IPS-18a (cell line): Measurements from ENCODE around the gene MEGF6.

Experiments
- H3K27ac ChIP-seq: one replicate; pipeline ENCODE4 v1.5.1; 2013; ENCODE audit warnings: low read length
- H3K27me3 ChIP-seq: one replicate; pipeline ENCODE4 v1.6.1; 2013; ENCODE audit warnings: mild to moderate bottlenecking, low read length; ENCODE audit not compliant: control insufficient read depth, insufficient read depth
- H3K36me3 ChIP-seq: one replicate; pipeline ENCODE4 v1.6.1; 2013; ENCODE audit warnings: low read depth, low read length; ENCODE audit not compliant: control insufficient read depth
- H3K4me1 ChIP-seq: one replicate; pipeline ENCODE4 v1.6.1; 2013; ENCODE audit warnings: low read depth, low read length; ENCODE audit not compliant: control insufficient read depth
- H3K4me3 ChIP-seq: one replicate; pipeline ENCODE4 v1.5.1; 2013; ENCODE audit warnings: low read length
- H3K9ac ChIP-seq: one replicate; pipeline ENCODE4 v1.6.1; 2013; ENCODE audit warnings: mild to moderate bottlenecking, low read length, moderate library complexity
- H3K9me3 ChIP-seq: one replicate; pipeline ENCODE4 v1.6.1; 2013; ENCODE audit warnings: low read depth, low read length; ENCODE audit not compliant: control insufficient read depth

MEGF6 gene

DNA sequence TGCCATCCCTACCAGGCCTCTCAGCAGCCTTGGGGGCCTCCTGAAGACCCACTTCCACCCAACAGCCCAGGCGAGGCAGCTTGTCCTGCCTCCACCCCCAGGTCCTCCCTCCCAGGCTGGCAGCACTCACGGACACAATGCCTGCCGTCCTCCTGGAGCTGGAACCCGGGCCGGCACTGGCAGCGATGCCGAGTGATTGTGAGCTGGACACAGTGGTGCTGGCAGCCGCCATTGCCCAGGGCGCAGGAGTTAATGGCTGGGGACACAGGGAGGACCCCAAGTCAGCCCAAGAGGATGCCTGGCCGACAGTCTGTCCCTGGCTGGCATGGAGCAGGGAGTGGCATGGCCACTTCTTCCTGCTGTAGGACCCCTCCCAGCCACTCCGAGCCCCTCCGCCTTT is 96.0 kb downstream of the MEGF6 start:
- H3K27ac ChIP-seq = no peak overlapping the region
- no peaks in the 10 kb centered on the region for H3K4me1 ChIP-seq
- no peaks in the 10 kb centered on the region for H3K27me3 ChIP-seq

DNA sequence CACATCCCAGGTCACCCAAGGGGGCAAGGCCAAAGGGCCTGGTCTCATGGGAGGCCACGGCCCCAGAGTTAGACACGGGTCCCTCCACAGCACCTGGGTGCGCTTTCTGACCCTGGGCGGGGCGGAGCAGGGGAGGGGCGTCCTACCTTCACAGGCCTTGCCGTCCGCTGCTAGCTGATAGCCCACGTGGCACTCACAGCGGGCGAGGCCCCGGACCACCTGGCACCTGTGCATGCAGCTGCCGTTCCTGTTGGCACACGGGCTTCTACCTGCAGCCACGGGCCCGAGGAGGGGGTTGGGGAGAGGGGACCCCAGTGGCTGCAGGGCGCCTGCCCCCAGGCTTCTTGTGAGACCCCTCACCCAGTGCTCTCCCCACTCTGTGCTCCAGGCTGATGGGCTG is 96.9 kb downstream of the MEGF6 start:
- Histone ChIP-seq H3K9ac (no peak overlapping the region), H3K4me3 (no peak overlapping the region), H3K36me3 (no peaks in the 10 kb centered on the region), H3K9me3 (no peaks in the 10 kb centered on the region), H3K27ac (no peak overlapping the region), H3K27me3 (no peaks in the 10 kb centered on the region), H3K4me1 (no peaks in the 10 kb centered on the region)

More for the DNA sequence above, 96.0 kb downstream of the MEGF6 start:
- Histone ChIP-seq H3K36me3 (no peaks in the 10 kb centered on the region), H3K4me3 (no peak overlapping the region), H3K9ac (no peak overlapping the region), H3K9me3 (no peaks in the 10 kb centered on the region)

DNA sequence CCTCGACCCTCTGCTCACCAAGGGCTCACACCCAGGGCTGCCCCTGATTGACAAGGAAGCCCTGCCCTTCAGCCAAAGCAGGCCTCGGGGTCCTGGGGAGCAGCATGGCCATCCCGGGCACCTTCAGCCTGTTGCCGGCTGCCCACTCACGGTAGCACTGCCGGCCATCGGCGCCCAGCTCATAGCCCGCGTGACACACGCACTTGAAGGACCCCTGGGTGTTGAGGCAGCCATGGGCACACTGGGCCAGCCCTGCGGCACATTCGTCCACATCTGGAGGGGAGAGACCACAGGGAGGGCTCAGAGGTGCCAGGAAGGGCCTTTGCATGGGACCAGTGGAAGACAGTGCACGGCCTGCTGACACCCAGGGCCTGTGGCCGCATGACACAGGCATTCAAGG is 99.5 kb downstream of the MEGF6 start:
- H3K4me1 ChIP-seq = no peaks in the 10 kb centered on the region
- no peaks in the 10 kb centered on the region for H3K27me3 ChIP-seq
- no peak overlapping the region for H3K9ac ChIP-seq
- no peaks in the 10 kb centered on the region for H3K9me3 ChIP-seq
- H3K36me3 ChIP-seq = no peaks in the 10 kb centered on the region
- H3K4me3 ChIP-seq = no peak overlapping the region
- no peak overlapping the region for H3K27ac ChIP-seq

DNA sequence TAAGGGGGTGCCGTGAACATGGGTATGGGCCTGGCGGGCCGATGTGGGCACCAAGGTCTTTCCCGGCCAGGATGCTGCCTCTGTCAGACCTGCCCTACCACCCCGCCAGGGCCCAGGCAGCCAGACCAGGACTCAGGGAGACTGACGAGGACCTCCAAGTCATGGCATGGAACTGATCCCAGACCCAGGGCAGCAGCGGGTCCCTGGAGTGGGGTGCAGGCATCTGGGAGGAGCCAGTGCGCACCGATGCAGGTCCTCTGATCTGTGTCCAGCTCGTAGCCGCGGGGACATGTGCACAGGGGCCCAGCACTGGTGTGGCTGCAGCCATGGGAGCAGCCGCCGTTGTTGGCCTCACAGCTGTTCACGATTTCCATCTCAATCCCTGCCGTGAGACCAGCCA is 100.0 kb downstream of the MEGF6 start:
- no peaks in the 10 kb centered on the region for H3K36me3 ChIP-seq
- H3K9me3 ChIP-seq = no peaks in the 10 kb centered on the region
- H3K4me3 ChIP-seq = no peak overlapping the region
- H3K4me1 ChIP-seq = no peaks in the 10 kb centered on the region
- no peak overlapping the region for H3K9ac ChIP-seq
- no peak overlapping the region for H3K27ac ChIP-seq
- H3K27me3 ChIP-seq = no peaks in the 10 kb centered on the region

DNA sequence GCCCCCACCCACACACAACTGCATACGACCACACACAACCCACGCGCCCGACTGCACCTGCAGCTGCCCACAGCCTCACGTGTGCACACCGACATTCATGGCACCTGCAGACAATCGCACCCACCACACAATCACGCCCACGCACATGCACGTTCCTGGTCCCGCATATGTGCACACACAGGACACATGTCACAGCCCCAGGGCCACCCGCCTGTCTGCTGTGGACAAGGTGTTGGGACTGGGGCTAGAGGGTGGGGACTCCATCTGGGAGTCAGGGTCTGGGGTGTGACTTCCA is 100.4 kb downstream of the MEGF6 start:
- no peak overlapping the region for H3K4me3 ChIP-seq
- no peaks in the 10 kb centered on the region for H3K36me3 ChIP-seq
- no peak overlapping the region for H3K27ac ChIP-seq
- H3K4me1 ChIP-seq = no peaks in the 10 kb centered on the region
- H3K27me3 ChIP-seq = no peaks in the 10 kb centered on the region
- no peak overlapping the region for H3K9ac ChIP-seq
- no peaks in the 10 kb centered on the region for H3K9me3 ChIP-seq

DNA sequence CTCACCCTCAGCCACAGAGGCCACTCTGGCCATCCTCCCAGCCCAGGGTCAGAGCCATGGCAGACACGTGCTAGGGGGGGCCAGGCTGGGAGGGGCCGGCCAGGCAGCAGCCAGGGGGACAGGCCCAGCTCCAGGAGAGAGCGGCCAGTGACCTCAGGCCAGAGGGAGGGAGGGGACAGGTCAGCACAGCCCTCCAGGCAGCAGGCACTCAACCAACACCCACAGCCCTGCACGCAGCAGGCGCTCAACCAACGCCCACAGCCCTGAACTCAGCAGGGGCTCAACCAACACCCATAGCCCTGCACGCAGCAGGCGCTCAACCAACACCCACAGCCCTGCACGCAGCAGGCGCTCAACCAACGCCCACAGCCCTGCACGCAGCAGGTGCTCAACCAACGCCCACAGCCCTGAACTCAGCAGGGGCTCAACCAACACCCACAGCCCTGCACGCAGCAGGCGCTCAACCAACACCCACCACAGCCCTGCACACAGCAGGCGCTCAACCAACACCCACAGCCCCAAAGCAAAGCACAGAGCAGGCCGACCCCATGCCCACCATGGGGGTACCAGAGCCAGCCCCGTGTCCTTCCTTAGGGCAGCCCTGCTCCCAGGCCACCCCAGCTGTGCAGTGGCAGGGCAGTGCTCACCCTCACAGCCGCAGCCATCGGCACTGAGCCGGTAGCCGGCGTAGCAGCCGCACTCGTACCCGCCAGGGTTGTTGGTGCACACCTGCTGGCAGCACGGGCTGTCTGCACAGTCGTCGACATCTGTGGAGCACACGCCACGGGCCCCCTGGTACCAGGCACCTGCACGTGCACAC is 101.0 kb downstream of the MEGF6 start:
- no peaks in the 10 kb centered on the region for H3K27me3 ChIP-seq
- H3K9ac ChIP-seq = no peak overlapping the region
- no peak overlapping the region for H3K4me3 ChIP-seq
- no peak overlapping the region for H3K27ac ChIP-seq
- no peaks in the 10 kb centered on the region for H3K9me3 ChIP-seq
- H3K36me3 ChIP-seq = no peaks in the 10 kb centered on the region
- no peaks in the 10 kb centered on the region for H3K4me1 ChIP-seq

DNA sequence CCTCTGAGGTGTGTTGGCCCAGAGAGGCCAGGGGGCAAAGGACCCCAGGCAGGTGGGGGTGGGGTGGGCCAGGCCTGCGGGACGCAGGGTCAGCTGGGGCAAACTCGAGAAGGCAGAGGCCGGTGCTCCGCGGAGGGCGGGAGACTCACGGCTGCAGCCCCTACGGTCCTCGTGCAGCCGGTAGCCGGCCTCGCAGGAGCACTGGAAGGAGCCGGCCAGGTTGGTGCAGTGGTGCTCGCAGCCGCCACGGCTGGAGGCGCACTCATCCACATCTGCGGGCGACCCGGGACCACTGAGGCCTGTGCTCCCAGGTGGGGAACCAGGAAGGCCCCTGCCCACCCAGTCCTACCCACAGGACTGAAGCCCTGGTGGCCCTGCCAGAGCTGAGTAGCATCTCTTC is 101.6 kb downstream of the MEGF6 start:
- H3K9me3 ChIP-seq = no peaks in the 10 kb centered on the region
- H3K4me1 ChIP-seq = no peaks in the 10 kb centered on the region
- no peak overlapping the region for H3K4me3 ChIP-seq
- H3K36me3 ChIP-seq = no peaks in the 10 kb centered on the region
- H3K27ac ChIP-seq = no peak overlapping the region
- H3K27me3 ChIP-seq = no peaks in the 10 kb centered on the region
- no peak overlapping the region for H3K9ac ChIP-seq

DNA sequence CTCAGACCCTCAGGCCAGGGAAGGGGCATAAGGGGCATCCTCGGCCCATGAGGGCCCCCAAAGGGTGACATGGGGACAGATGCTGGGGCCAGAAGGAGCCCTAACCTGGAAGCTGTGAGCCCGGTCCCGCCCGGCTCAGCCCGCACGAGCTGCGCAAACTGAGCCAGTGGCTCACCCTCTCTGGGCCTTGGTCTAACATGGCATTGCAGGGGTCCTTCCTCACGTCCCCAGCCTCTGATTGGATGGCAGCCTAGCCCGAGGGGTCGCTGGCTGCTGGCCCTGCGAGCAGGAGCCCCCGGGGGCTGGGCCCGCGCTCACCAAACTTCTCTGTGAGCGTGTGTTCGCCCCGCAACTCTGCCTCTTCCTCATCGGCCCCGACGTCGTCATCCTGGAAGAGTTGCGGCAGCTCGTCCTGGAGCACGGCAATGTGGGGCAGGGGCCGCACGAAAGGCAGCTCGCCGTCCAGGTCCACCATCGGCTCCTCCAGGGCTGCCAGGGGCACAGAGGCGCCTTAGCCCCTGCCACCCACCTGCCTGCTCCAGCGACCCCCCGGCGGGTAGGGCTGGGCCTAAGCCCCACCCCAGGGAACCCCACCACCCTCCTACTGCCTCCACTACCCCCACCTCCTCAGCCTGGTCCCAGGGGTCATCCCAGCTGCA is 102.4 kb downstream of the MEGF6 start:
- Histone ChIP-seq H3K4me1 (no peaks in the 10 kb centered on the region), H3K36me3 (no peaks in the 10 kb centered on the region), H3K4me3 (no peak overlapping the region), H3K27ac (no peak overlapping the region), H3K9me3 (no peaks in the 10 kb centered on the region), H3K9ac (no peak overlapping the region), H3K27me3 (no peaks in the 10 kb centered on the region)

DNA sequence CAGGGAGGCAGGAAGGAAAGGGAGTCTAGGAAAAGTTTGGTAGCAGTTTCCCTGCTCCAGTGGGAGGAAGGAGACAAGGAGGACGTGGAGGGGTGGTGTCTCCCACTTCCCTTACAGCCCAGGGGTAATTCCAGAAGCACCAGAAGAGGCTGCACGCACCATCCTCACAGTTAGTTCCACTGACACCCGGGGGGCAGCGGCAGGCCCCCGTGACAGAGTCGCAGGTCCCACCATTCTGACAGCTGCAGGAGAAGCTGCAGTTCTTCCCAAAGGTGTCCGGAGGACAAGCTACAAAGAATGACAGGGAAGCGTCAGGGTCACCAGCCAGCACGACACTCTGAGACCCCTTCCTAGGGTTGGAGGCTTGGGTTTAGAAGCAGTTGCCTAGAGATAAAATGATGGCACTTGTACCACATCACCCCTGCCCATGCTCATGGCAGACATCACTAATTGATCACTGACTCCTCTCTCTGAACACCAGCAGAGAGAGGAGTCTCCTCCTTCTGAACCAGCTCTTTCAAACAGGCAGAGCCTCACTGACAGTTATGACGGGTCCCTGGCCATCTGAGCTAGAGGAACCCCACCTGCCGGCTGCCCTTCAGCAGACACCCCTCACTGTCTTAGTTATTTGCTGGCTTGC is 103.6 kb downstream of the MEGF6 start:
- no peaks in the 10 kb centered on the region for H3K27me3 ChIP-seq

DNA sequence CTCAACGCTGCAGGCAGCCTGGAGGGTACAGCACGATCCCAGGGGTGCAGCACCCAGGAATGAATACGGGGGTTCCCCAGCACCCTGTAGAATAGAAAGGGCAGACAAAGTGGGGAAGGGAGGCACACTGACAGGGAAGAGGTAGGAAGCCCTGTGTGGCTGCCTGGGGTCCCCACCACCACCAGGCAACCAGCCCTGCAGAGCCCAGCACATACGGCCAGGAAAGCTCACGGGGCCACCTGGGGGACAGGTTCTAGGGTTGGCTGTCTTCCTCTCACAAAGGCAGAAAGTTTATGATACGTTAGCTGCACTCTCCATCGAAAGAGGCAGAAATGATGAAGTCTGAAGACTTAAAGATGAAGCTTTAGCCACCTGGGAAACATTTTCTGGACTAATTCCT is 104.4 kb downstream of the MEGF6 start:
- no peak overlapping the region for H3K4me3 ChIP-seq
- no peaks in the 10 kb centered on the region for H3K9me3 ChIP-seq
- H3K27me3 ChIP-seq = no peaks in the 10 kb centered on the region
- H3K36me3 ChIP-seq = no peaks in the 10 kb centered on the region
- no peak overlapping the region for H3K27ac ChIP-seq
- no peak overlapping the region for H3K9ac ChIP-seq
- no peaks in the 10 kb centered on the region for H3K4me1 ChIP-seq

More for the DNA sequence above, 103.6 kb downstream of the MEGF6 start:
- Histone ChIP-seq H3K9me3 (no peaks in the 10 kb centered on the region), H3K4me3 (no peak overlapping the region), H3K27ac (no peak overlapping the region), H3K36me3 (no peaks in the 10 kb centered on the region), H3K4me1 (no peaks in the 10 kb centered on the region), H3K9ac (no peak overlapping the region)

DNA sequence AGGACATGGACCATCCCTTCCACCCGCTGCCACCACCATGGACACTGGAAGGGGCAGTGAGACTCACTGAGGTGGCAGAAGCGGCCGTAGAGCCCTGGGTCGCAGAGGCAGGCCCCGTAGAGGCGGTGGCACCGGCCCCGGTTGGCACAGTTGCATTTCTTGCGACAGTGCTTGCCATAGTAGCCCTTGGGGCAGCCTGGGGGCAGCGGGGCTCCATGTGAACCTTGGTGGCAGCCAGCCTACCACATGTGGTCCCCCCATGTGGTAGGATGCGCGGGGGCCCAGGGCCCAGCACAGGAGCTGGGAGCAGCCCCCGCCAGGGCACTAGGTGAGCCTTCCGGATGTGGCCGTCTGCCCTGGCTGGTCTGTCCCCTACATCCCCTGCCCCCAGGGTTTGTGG is 105.3 kb downstream of the MEGF6 start:
- Histone ChIP-seq H3K27me3 (no peaks in the 10 kb centered on the region), H3K9me3 (no peaks in the 10 kb centered on the region), H3K36me3 (no peaks in the 10 kb centered on the region), H3K4me3 (no peak overlapping the region), H3K27ac (no peak overlapping the region), H3K4me1 (no peaks in the 10 kb centered on the region), H3K9ac (no peak overlapping the region)

DNA sequence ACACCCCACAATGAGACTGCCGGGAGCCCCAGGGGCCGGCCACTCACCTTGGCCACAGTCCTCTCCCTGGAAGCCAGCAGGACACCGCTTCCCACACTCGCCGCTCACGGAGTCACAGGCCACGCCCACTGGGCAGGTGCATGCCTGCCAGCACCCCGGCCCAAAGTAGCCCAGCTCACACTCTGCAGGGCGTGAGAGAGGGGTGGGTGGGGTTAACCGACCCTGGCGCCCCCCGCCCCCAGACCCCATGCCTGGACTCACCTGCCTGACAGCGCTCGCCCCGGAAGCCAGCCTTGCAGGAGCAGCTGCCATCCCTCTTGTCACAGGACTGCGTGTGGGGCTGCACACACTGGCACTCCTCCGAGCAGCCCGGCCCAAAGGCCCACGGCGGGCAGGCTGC is 106.1 kb downstream of the MEGF6 start:
- H3K27me3 ChIP-seq = no peaks in the 10 kb centered on the region
- no peak overlapping the region for H3K9ac ChIP-seq

More for the DNA sequence above, 106.1 kb downstream of the MEGF6 start:
- no peak overlapping the region for H3K4me3 ChIP-seq
- no peak overlapping the region for H3K27ac ChIP-seq
- no peaks in the 10 kb centered on the region for H3K36me3 ChIP-seq
- no peaks in the 10 kb centered on the region for H3K4me1 ChIP-seq
- no peaks in the 10 kb centered on the region for H3K9me3 ChIP-seq
